NCI-H1092 treated with DMSO at 0.1 percent for 48 hours (cell line): Measurements from ENCODE around the gene FTH1.
A peak's percentile ranks its signal among the peaks of the same experiment; 100 is the strongest.

ENCODE experiments used
- DNase-seq: peaks from one replicate; lab custom pipeline; 2025; lab: John Stamatoyannopoulos, UW

Gene FTH1

GRCh38 chr11:61948505-61948904 is 18.9 kb downstream of the FTH1 start:
- DNase-seq = no peak

GRCh38 chr11:61947486-61948210 is 19.8 kb downstream of the FTH1 start:
- peak; percentile 81 for DNase-seq

GRCh38 chr11:61946894-61947293 is 20.5 kb downstream of the FTH1 start:
- no peak for DNase-seq

- no peak for DNase-seq
Observed at GRCh38 chr11:61945191-61945590, 22.2 kb downstream of the FTH1 start.

- DNase-seq = no peak
Observed at GRCh38 chr11:61940466-61940865, 27.0 kb downstream of the FTH1 start.

GRCh38 chr11:61935861-61936260 is 31.6 kb downstream of the FTH1 start:
- DNase-seq = no peak

GRCh38 chr11:61930933-61931332 is 36.5 kb downstream of the FTH1 start:
- no peak for DNase-seq

- no peak for DNase-seq
Observed at GRCh38 chr11:61928606-61929005, 38.8 kb downstream of the FTH1 start.

- DNase-seq = no peak
Observed at GRCh38 chr11:61927501-61927900, 39.9 kb downstream of the FTH1 start.

GRCh38 chr11:61926235-61926634 is 41.2 kb downstream of the FTH1 start:
- no peak for DNase-seq

GRCh38 chr11:61925736-61926135 is 41.7 kb downstream of the FTH1 start:
- DNase-seq = no peak

GRCh38 chr11:61924064-61924455 is 43.4 kb downstream of the FTH1 start:
- DNase-seq = no peak

- DNase-seq = no peak
Observed at GRCh38 chr11:61923166-61924063, 44.0 kb downstream of the FTH1 start.

GRCh38 chr11:61922539-61922938 is 44.9 kb downstream of the FTH1 start:
- no peak for DNase-seq

- DNase-seq = no peak
Observed at GRCh38 chr11:61921446-61921845, 46.0 kb downstream of the FTH1 start.

- DNase-seq = no peak
Observed at GRCh38 chr11:61919705-61920631, 47.5 kb downstream of the FTH1 start.

GRCh38 chr11:61918938-61919704 is 48.3 kb downstream of the FTH1 start:
- DNase-seq = no peak

GRCh38 chr11:61918251-61918937 is 49.0 kb downstream of the FTH1 start:
- no peak for DNase-seq

GRCh38 chr11:61917334-61918109 is 49.9 kb downstream of the FTH1 start, which contains the start of gene RAB3IL1:
RAB3IL1 (minus strand) TSS chr11:61917566; CDS start chr11:61917367, 199 bp downstream.
- no peak for DNase-seq
